Neuronal stem cell (in vitro differentiated cells): ENCODE results near the gene SAMD10.
A peak's percentile ranks its signal among the peaks of the same experiment; 100 is the strongest.

ENCODE experiments used
- DNase-seq: peaks from one replicate; pipeline ENCODE4 v3.0.0-alpha.2; 2013; ENCODE audit warnings: low spot score
- H2AFZ ChIP-seq: one replicate; pipeline ENCODE4 v1.6.1; 2013; ENCODE audit warnings: mild to moderate bottlenecking, low read length, inconsistent platforms
- H2AK5ac ChIP-seq: 2 replicates; pipeline ENCODE4 v1.6.1; 2013; ENCODE audit warnings: low read depth, mild to moderate bottlenecking, inconsistent platforms, low read length, moderate library complexity, mixed read lengths
- H2BK120ac ChIP-seq: 2 replicates; pipeline ENCODE4 v1.6.1; 2013; ENCODE audit warnings: low read depth, mild to moderate bottlenecking, inconsistent platforms, low read length, moderate library complexity, mixed read lengths
- H2BK12ac ChIP-seq: one replicate; pipeline ENCODE4 v1.6.1; 2013; ENCODE audit warnings: low read length, inconsistent platforms
- H2BK15ac ChIP-seq: 2 replicates; pipeline ENCODE4 v1.6.1; 2013; ENCODE audit warnings: mild to moderate bottlenecking, low read length, inconsistent platforms, mixed read lengths
- H2BK5ac ChIP-seq: one replicate; pipeline ENCODE4 v1.6.1; 2013; ENCODE audit warnings: inconsistent platforms, mild to moderate bottlenecking, low read length, moderate library complexity
- H3K14ac ChIP-seq: one replicate; pipeline ENCODE4 v1.6.1; 2013; ENCODE audit warnings: low read length, inconsistent platforms
- H3K18ac ChIP-seq: 2 replicates; pipeline ENCODE4 v1.6.1; 2013; ENCODE audit warnings: low read length, inconsistent platforms
- H3K23ac ChIP-seq: 2 replicates; pipeline ENCODE4 v1.6.1; 2013; ENCODE audit warnings: low read depth, mild to moderate bottlenecking, mixed read lengths, low read length, inconsistent platforms; ENCODE audit not compliant: poor library complexity
- H3K27ac ChIP-seq: replicated peaks from 3 replicates; pipeline ENCODE4 v1.5.1; 2013; ENCODE audit warnings: low read length, inconsistent platforms
- H3K27me3 ChIP-seq, 3 experiments: 2 replicates each; pipeline ENCODE4 v1.6.1; 2013; ENCODE audit warnings: low read length in 3 of 3, mild to moderate bottlenecking in 2 of 3, inconsistent platforms in 1 of 3, low read depth in 1 of 3, mixed read lengths in 1 of 3, moderate library complexity in 1 of 3; ENCODE audit not compliant: control insufficient read depth in 3 of 3, insufficient read depth in 3 of 3
- H3K36me3 ChIP-seq, 2 donors: replicated peaks in 1 of 2; 2 replicates each; pipeline ENCODE4 v1.6.1; 2013; ENCODE audit warnings: low read length in 2 of 2; ENCODE audit not compliant: control insufficient read depth in 2 of 2, insufficient read depth in 2 of 2
- H3K4ac ChIP-seq: 2 replicates; pipeline ENCODE4 v1.6.1; 2013; ENCODE audit warnings: inconsistent platforms, mild to moderate bottlenecking, low read length, moderate library complexity
- H3K4me1 ChIP-seq, 2 donors: 1 replicate in 1 of 2; 2 replicates in 1 of 2; pipeline ENCODE4 v1.6.1; 2013; ENCODE audit warnings: low read length in 2 of 2, low read depth in 1 of 2; ENCODE audit not compliant: control insufficient read depth in 2 of 2, insufficient read depth in 1 of 2
- H3K4me2 ChIP-seq: one replicate; pipeline ENCODE4 v1.6.1; 2013; ENCODE audit warnings: mild to moderate bottlenecking, low read length, inconsistent platforms; ENCODE audit not compliant: insufficient read depth, poor library complexity, severe bottlenecking
- H3K4me3 ChIP-seq, 2 donors: 2 replicates each; pipeline ENCODE4 v1.5.1; 2013; ENCODE audit warnings: low read length in 2 of 2, mild to moderate bottlenecking in 2 of 2, inconsistent platforms in 1 of 2, moderate library complexity in 1 of 2
- H3K79me1 ChIP-seq: one replicate; pipeline ENCODE4 v1.6.1; 2013; ENCODE audit warnings: low read depth, mild to moderate bottlenecking, inconsistent platforms, low read length, moderate library complexity
- H3K9ac ChIP-seq: one replicate; pipeline ENCODE4 v1.6.1; 2013; ENCODE audit warnings: mild to moderate bottlenecking, low read depth, low read length, inconsistent platforms; ENCODE audit not compliant: poor library complexity
- H3K9me3 ChIP-seq, 2 donors: replicated peaks in 1 of 2; 2 replicates each; pipeline versions ENCODE3 to v1.6.1; 2013; ENCODE audit warnings: low read length in 2 of 2, mild to moderate bottlenecking in 2 of 2, inconsistent platforms in 1 of 2, low read depth in 1 of 2, mixed read lengths in 1 of 2, moderate library complexity in 1 of 2; ENCODE audit not compliant: control insufficient read depth in 2 of 2, insufficient read depth in 1 of 2
- H4K8ac ChIP-seq: one replicate; pipeline ENCODE4 v1.6.1; 2013; ENCODE audit warnings: low read depth, mild to moderate bottlenecking, inconsistent platforms, low read length, moderate library complexity
- H4K91ac ChIP-seq: one replicate; pipeline ENCODE4 v1.6.1; 2013; ENCODE audit warnings: low read length, low read depth, mild to moderate bottlenecking, inconsistent platforms; ENCODE audit not compliant: poor library complexity
- WGBS, 2 donors: extraction: QIAGEN DNeasy Blood & Tissue Kit; methylation state at CpG; one replicate each; pipeline ENCODE4 v1.1.7; 2013; ENCODE audit warnings: missing lambda C conversion rate in 2 of 2, mixed read lengths in 1 of 2; ENCODE audit not compliant: insufficient read length in 2 of 2, insufficient replicate concordance in 1 of 2; ENCODE audit errors: extremely low coverage in 2 of 2; 5-methylcytosine and 5-hydroxymethylcytosine counted together

SAMD10 gene

DNA sequence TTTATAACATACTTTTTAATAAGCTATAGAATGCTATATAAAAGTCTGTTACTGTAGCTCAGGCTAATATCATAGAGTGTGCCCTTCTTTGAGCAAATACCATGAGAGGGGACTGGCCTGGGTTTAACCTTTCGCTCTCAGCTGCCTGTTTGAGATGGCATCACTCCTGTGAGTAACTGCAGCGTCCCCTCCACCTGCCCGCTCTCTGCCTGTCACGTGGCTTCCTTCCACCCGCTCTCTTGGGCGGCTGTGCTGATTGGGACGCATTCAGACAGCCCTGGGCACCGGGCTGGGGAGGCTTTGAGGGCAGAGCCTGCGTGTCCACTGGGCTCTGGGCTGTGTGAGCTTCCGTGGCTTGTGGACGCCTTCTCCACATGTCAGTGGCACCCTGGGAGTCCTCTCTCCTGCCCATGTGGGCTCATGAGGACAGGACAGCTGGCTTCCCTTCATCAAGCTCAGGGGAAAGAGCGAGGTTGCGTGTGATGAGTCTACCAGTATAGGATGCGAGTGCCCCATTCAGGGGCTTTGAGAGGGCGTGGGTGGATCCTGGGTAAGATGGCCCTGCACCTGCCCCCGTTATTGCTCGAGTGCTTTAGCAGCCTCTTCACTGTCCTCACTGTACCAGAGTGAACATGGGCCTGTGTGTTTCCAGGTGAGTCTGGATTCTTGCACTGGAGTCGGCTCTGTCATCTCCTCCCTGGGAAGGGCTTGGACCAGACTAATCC, 45.8 kb upstream of the SAMD10 start:
- H3K4me2 ChIP-seq, result no peak overlapping the region
- no CpG with 5 or more reads among the region's 18 CpGs for WGBS, 2 donors
- DNase-seq, result no peak
- no peak overlapping the region for H2AFZ ChIP-seq
- H3K36me3 ChIP-seq, result peaks cover 76 to 96% of the 10 kb centered on the region in 2 donors
- H3K4me3 ChIP-seq, result no peak overlapping the region
- peaks cover 0 to 3% of the 10 kb centered on the region in 2 donors for H3K9me3 ChIP-seq
- no peak overlapping the region for H2AK5ac ChIP-seq
- no peak overlapping the region for H2BK5ac ChIP-seq
- no peak overlapping the region for H3K27ac ChIP-seq
- no peak overlapping the region for H3K9ac ChIP-seq
- no peak overlapping the region for H2BK120ac ChIP-seq
- peaks cover 25% of the 10 kb centered on the region for H3K79me1 ChIP-seq
- H3K27me3 ChIP-seq, result no peaks in the 10 kb centered on the region
- H2BK12ac ChIP-seq, result no peak overlapping the region
- peak overlapping the region; percentile 56 for H3K14ac ChIP-seq
- H3K18ac ChIP-seq, result no peak overlapping the region
- H3K4me1 ChIP-seq, result no peaks in the 10 kb centered on the region
- peak overlapping the region; percentile 17 for H4K8ac ChIP-seq
- H2BK15ac ChIP-seq, result peak overlapping the region; percentile 17
- no peak overlapping the region for H3K4ac ChIP-seq
- peak overlapping the region; percentile 73 for H3K23ac ChIP-seq
- H4K91ac ChIP-seq, result no peak overlapping the region

DNA sequence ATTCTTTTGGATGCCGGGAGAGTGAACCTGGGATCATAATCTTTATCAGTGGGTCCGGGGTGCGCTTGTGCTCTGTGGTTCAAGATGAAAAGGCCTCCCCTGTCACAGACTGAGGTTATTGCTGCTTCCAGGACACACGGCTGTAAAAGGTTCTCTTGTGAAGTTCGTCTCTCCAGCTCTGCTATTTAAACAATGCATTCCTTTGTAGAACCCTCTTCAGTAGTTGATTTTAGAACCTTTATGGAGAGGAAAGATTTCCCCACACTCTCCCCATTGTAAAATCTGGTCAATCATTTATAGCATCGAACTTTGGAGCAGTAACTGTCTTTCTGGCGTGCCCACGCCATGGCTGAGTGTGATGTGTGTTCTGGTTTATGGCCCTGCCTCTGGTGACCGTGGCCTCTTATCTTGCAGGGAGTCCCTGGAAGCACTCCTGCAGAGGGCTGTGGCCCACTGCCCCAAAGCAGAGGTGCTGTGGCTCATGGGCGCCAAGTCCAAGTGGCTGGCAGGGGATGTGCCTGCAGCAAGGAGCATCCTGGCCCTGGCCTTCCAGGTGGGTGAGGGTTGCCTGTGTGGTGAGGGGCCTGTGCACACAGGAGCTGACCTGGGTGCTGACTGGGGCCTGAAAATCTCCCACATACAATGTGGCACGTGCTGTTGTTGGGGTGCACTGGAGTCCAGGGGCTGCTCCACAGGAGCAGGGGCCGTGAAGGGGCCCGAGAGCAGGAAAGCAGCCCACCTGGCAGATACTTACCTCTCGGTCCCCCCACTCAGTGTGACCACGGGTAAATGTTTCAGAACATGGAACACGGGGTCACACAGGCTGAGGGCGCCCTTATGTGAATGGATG, 44.9 kb upstream of the SAMD10 start:
- Histone ChIP-seq H3K9ac (peak overlapping the region; percentile 37), H3K9me3 (peaks cover 0 to 3% of the 10 kb centered on the region in 2 donors), H2BK15ac (no peak overlapping the region), H2AK5ac (no peak overlapping the region), H4K8ac (no peak overlapping the region), H3K27me3 (no peaks in the 10 kb centered on the region), H2BK120ac (no peak overlapping the region), H3K18ac (no peak overlapping the region), H2BK12ac (no peak overlapping the region), H2BK5ac (no peak overlapping the region), H3K4me3 (peak overlapping the region in 1 of 2 donors; percentile 44), H4K91ac (no peak overlapping the region), H3K27ac (no peak overlapping the region), H3K4me2 (no peak overlapping the region), H3K79me1 (peaks cover 24% of the 10 kb centered on the region), H2AFZ (no peak overlapping the region), H3K4me1 (no peaks in the 10 kb centered on the region), H3K14ac (no peak overlapping the region), H3K23ac (peak overlapping the region; percentile 18), H3K4ac (no peak overlapping the region), H3K36me3 (peaks cover 72 to 94% of the 10 kb centered on the region in 2 donors)
- no peak for DNase-seq
- WGBS, 2 donors, result no CpG with 5 or more reads among the region's 17 CpGs

DNA sequence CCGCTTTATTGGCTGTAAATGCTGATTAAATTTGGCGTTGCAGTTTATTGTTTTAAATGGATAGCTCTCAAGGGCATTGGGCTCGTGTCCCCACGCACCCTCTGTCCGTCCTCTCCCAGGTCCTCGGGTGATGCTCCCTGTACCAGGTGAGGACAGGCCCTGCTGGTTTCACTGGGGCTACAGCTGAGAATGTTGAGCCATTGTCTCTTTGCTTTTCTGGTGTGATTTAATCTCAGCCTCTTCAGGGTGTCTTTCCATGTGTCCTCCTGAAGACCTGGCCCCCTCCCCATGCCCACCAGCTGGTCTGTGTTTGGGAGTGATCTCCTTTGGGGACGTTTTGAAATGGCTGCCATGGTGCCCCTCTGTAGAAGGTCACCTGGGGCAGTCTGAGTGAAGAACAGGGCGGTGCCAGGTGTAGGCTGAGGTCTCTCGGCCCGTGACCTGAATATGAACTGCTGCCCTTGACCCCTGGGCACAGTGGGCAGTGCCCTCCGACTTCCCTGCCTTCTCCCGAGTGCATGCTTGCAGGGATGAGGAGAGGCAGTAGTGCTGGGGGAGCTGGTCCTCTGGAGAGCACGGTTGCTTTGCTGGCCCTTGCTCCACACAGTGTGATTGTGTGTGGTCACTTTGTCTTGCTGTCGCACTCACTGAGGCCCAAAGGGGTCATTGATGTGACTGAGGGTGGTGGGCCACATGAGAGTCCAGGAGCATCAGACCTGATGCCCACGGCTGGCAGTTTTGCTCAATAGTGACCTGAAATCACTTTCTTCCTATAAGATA, 44.1 kb upstream of the SAMD10 start:
- Histone ChIP-seq H3K79me1 (peaks cover 24% of the 10 kb centered on the region), H3K4me3 (no peak overlapping the region), H3K9ac (no peak overlapping the region), H3K27me3 (no peaks in the 10 kb centered on the region), H3K4me2 (no peak overlapping the region), H2BK5ac (no peak overlapping the region), H3K27ac (no peak overlapping the region), H4K91ac (no peak overlapping the region), H2BK15ac (no peak overlapping the region), H2BK120ac (no peak overlapping the region), H3K4me1 (no peaks in the 10 kb centered on the region), H2AFZ (no peak overlapping the region), H3K4ac (no peak overlapping the region), H3K9me3 (peaks cover 0 to 3% of the 10 kb centered on the region in 2 donors), H3K36me3 (peaks cover 73 to 94% of the 10 kb centered on the region in 2 donors), H3K18ac (no peak overlapping the region), H4K8ac (peak overlapping the region; percentile 65), H3K23ac (peak overlapping the region; percentile 85), H2BK12ac (no peak overlapping the region), H2AK5ac (no peak overlapping the region), H3K14ac (peak overlapping the region; percentile 17)
- no peak for DNase-seq
- no CpG with 5 or more reads among the region's 15 CpGs for WGBS, 2 donors
